A549 (cell line): ENCODE data around the gene JDP2. TPM values are rescaled to one million over a fixed set of nuclear protein-coding genes. Genes with fewer than 3 reads are reported as not detected.

Experiments
- ATAC-seq, 2 experiments: fragments of 200-7000 bp in 1 of 2; fragments of >200 bp in 1 of 2; cut with Nextera tagmentation in 1 of 2; cut with Tn5 transposase in 1 of 2; 3 replicates each; pipeline versions ENCODE4 v1.8.0 to v1.9.1; 2018 to 2020; ENCODE audit warnings: mild to moderate bottlenecking in 1 of 2, moderate library complexity in 1 of 2
- CTCF ChIA-PET: fragments of 300-600 bp; sonication (Branson Sonifier 250); formaldehyde crosslinking; extraction: SDS; loops from one replicate; lab custom pipeline; 2021; ENCODE audit warnings: antibody characterized with exemption, inconsistent platforms; lab: Yijun Ruan, JAX
- POLR2A ChIA-PET: fragments of 350-600 bp; formaldehyde crosslinking; extraction: SDS; loops from one replicate; lab custom pipeline; 2021; ENCODE audit warnings: antibody characterized with exemption, inconsistent platforms; lab: Yijun Ruan, JAX
- DNase-seq, 2 experiments: peaks; one replicate each; pipeline versions ENCODE4 v3.0.0 to v3.0.0-alpha.2; 2011 to 2016; ENCODE audit warnings: low read depth in 1 of 2, low spot score in 1 of 2
- FAIRE-seq: peaks from 2 replicates; lab custom pipeline; 2011; peaks lifted over from hg19 to GRCh38; lab: Jason Lieb, UNC
- H3K27ac ChIP-seq, 2 experiments: fragments of >200 bp; sonication (Bioruptor Twin); formaldehyde crosslinking; 3 replicates each; pipeline ENCODE4 v1.5.1; 2016 to 2017
- H3K4me1 ChIP-seq: fragments of >200 bp; sonication (Bioruptor Twin); formaldehyde crosslinking; 3 replicates; pipeline ENCODE4 v1.6.1; 2016
- H3K4me2 ChIP-seq: fragments of >200 bp; sonication (Bioruptor Twin); formaldehyde crosslinking; 3 replicates; pipeline ENCODE4 v1.6.1; 2016
- H3K4me3 ChIP-seq: fragments of >200 bp; sonication (Bioruptor Twin); formaldehyde crosslinking; 3 replicates; pipeline ENCODE4 v1.5.1; 2016
- H3K9me3 ChIP-seq: fragments of >200 bp; sonication (Bioruptor Twin); formaldehyde crosslinking; 3 replicates; pipeline ENCODE4 v1.6.1; 2016
- ATOH8 ChIP-seq: fragments of 250-450 bp; sonication (Bioruptor Pico); IDR thresholded peaks from 2 replicates; pipeline ENCODE4 v1.5.0; 2020; ENCODE audit warnings: low read depth, mild to moderate bottlenecking, moderate library complexity
- CBX8 ChIP-seq: fragments of 200-600 bp; sonication (generic); IDR thresholded peaks from 2 replicates; pipeline ENCODE4 v1.6.1; 2016
- E2F6 ChIP-seq: IDR thresholded peaks from 2 replicates; pipeline ENCODE4 v1.6.1; 2012; ENCODE audit warnings: low read depth, borderline replicate concordance
- EHF ChIP-seq: fragments of 250-450 bp; sonication (Bioruptor Pico); IDR thresholded peaks from 2 replicates; pipeline ENCODE4 v1.5.0; 2020; ENCODE audit warnings: mild to moderate bottlenecking
- EHMT2 ChIP-seq: fragments of 200-600 bp; sonication (generic); IDR thresholded peaks from 2 replicates; pipeline ENCODE4 v1.6.1; 2016; ENCODE audit warnings: antibody characterized with exemption, low read depth, mild to moderate bottlenecking, moderate library complexity
- ESRRA ChIP-seq: fragments of 150-350 bp; IDR thresholded peaks from 2 replicates; pipeline ENCODE4 v1.6.1; 2014; ENCODE audit warnings: mild to moderate bottlenecking, low read length, borderline replicate concordance
- FOSB ChIP-seq: fragments of 250-450 bp; sonication (Bioruptor Pico); IDR thresholded peaks from 2 replicates; pipeline ENCODE4 v1.5.0; 2020; ENCODE audit warnings: mild to moderate bottlenecking, moderate library complexity
- HDAC2 ChIP-seq: fragments of 200-600 bp; sonication (generic); IDR thresholded peaks from 2 replicates; pipeline ENCODE4 v1.6.1; 2016
- HEYL ChIP-seq: fragments of 250-450 bp; sonication (Bioruptor Pico); IDR thresholded peaks from 2 replicates; pipeline ENCODE4 v1.8.0; 2021; ENCODE audit warnings: mild to moderate bottlenecking, moderate library complexity
- JUNB ChIP-seq: fragments of >200 bp; sonication (Bioruptor Twin); formaldehyde crosslinking; IDR thresholded peaks from 2 replicates; pipeline ENCODE4 v1.6.1; 2016
- KDM1A ChIP-seq: fragments of 200-600 bp; sonication (generic); IDR thresholded peaks from 2 replicates; pipeline ENCODE4 v1.6.1; 2016; ENCODE audit warnings: low read depth, mild to moderate bottlenecking
- MYC ChIP-seq: IDR thresholded peaks from 2 replicates; pipeline ENCODE4 v1.6.1; 2012; ENCODE audit warnings: mild to moderate bottlenecking, inconsistent platforms, low read length, improper control_type of control experiment, borderline replicate concordance
- POLR2A ChIP-seq: IDR thresholded peaks from 2 replicates; pipeline ENCODE4 v1.6.1; 2012; ENCODE audit warnings: mild to moderate bottlenecking, low read length
- POLR2AphosphoS2 ChIP-seq: conservative IDR thresholded peaks from 2 replicates; pipeline ENCODE4 v1.6.1; 2012; ENCODE audit warnings: low read length, improper control_type of control experiment, inconsistent platforms
- RARB ChIP-seq: fragments of 250-450 bp; sonication (Bioruptor Pico); IDR thresholded peaks from 2 replicates; pipeline ENCODE4 v1.8.0; 2021; ENCODE audit warnings: mild to moderate bottlenecking, moderate library complexity
- RCOR1 ChIP-seq: fragments of 150-350 bp; IDR thresholded peaks from 2 replicates; pipeline ENCODE4 v1.6.1; 2014; ENCODE audit warnings: antibody characterized with exemption, low read length, low read depth
- RFX5 ChIP-seq: fragments of 450-650 bp; IDR thresholded peaks from 2 replicates; pipeline ENCODE4 v1.7.1; 2014; ENCODE audit warnings: antibody characterized with exemption, mild to moderate bottlenecking, moderate library complexity
- SREBF2 ChIP-seq: fragments of 450-650 bp; IDR thresholded peaks from 2 replicates; pipeline ENCODE4 v1.6.1; 2014; ENCODE audit warnings: mild to moderate bottlenecking, moderate library complexity
- TFCP2L1 ChIP-seq: fragments of 250-450 bp; sonication (Bioruptor Pico); IDR thresholded peaks from 2 replicates; pipeline ENCODE4 v1.5.0; 2021; ENCODE audit warnings: mild to moderate bottlenecking
- ZC3H11A ChIP-seq: fragments of 450-650 bp; IDR thresholded peaks from 2 replicates; pipeline ENCODE4 v1.6.1; 2014; ENCODE audit warnings: antibody characterized with exemption, mild to moderate bottlenecking
- ZNF302 ChIP-seq: fragments of 250-450 bp; sonication (Bioruptor Pico); IDR thresholded peaks from 2 replicates; pipeline ENCODE4 v1.9.0; 2021; ENCODE audit warnings: inconsistent platforms, mild to moderate bottlenecking, moderate library complexity
- ZSCAN20 ChIP-seq: fragments of 250-450 bp; sonication (Bioruptor Pico); IDR thresholded peaks from 2 replicates; pipeline ENCODE4 v1.8.0; 2022; ENCODE audit warnings: mild to moderate bottlenecking, moderate library complexity
- WGBS: methylation state at CpG from one replicate; pipeline ENCODE4 v1.1.6; 2017; ENCODE audit errors: missing lambda C conversion rate; 5-methylcytosine and 5-hydroxymethylcytosine counted together
- polyA plus RNA-seq, 4 experiments: library from polyadenylated mRNA; depleted of rRNA in 3 of 4; stranded (reverse); fragments of >200 nt; fragmentation: RNase III in 1 of 4; extraction: RNeasy Plus Mini Kit Qiagen cat#74134 plus additional on column Dnase treatment in 1 of 4; gene quantifications; 2 replicates in 3 of 4; 3 replicates in 1 of 4; pipeline ENCODE4 v1.2.3, GENCODE V29; 2011 to 2017

Gene JDP2
- polyA plus RNA-seq, 2 of the 4 experiments (the other 2 are of a cell fraction), result 22.4 to 31.2 TPM

GRCh38 chr14:75464626-75465025 lies 36.8 kb downstream of the JDP2 start:
- Histone ChIP-seq H3K9me3 (no peaks in the 10 kb centered on the region), H3K4me3 (no peak overlapping the region), H3K27ac (no peak overlapping the region), H3K4me1 (no peaks in the 10 kb centered on the region), H3K4me2 (no peak overlapping the region)
- WGBS, result 97% methylated on average over 5 of the region's 6 CpGs
- TF ChIP-seq POLR2A (no peak), FOSB (CRISPR knock-in tag) (no peak), KDM1A (no peak), MYC (no peak), EHMT2 (no peak), ZNF302 (CRISPR knock-in tag) (no peak)
- CTCF ChIA-PET, result interaction anchor here (4.0 kb wide), 1 partner anchor 24 kb away, joined by 17 read pairs; no protein-coding TSS in a partner anchor
- POLR2A ChIA-PET, result no interaction called here
- ATAC-seq (no peak), FAIRE-seq (no peak), DNase-seq (no peak)

- FAIRE-seq, result no peak
- Histone ChIP-seq H3K4me3 (no peak overlapping the region), H3K9me3 (no peaks in the 10 kb centered on the region), H3K4me1 (no peaks in the 10 kb centered on the region)
- ChIA-PET POLR2A (no interaction called here), CTCF (interaction anchor here (0.6 to 4.0 kb wide), 6 partner anchors 11 to 288 kb away, joined by 3 to 17 read pairs (median 4); no protein-coding TSS in a partner anchor)
- 91% methylated on average over 11 of the region's 11 CpGs for WGBS
- no peak for TF ChIP-seq RCOR1
- no peak for TF ChIP-seq RARB
- no peak for TF ChIP-seq POLR2AphosphoS2
- TF ChIP-seq ATOH8 (CRISPR knock-in tag), result no peak
- TF ChIP-seq HEYL (CRISPR knock-in tag), result no peak
- TF ChIP-seq RFX5, result no peak
- no peak for TF ChIP-seq EHF (CRISPR knock-in tag)
- TF ChIP-seq ESRRA, result no peak
- TF ChIP-seq, all 56 proteins: peak for 0
- Histone ChIP-seq H3K27ac (no peak overlapping the region), H3K4me2 (no peak overlapping the region)
- ATAC-seq (no peak), DNase-seq (no peak)
These were observed 39.9 kb downstream of the JDP2 start for GRCh38 chr14:75467763-75468162.

- no peak for TF ChIP-seq HEYL (CRISPR knock-in tag)
- no peak for TF ChIP-seq E2F6
- no peak for TF ChIP-seq RARB
- no peak for TF ChIP-seq ZSCAN20 (CRISPR knock-in tag)
- no peak for TF ChIP-seq TFCP2L1 (CRISPR knock-in tag)
- TF ChIP-seq, all 56 proteins: peak for 0
- no peak overlapping the region for H3K27ac ChIP-seq
- ChIA-PET CTCF (interaction anchor here (0.8 to 1.7 kb wide), 4 partner anchors 15 to 164 kb away, joined by 3 to 4 read pairs (median 4); no protein-coding TSS in a partner anchor), POLR2A (no interaction called here)
- H3K4me1 ChIP-seq, result no peaks in the 10 kb centered on the region
- no peak overlapping the region for H3K4me2 ChIP-seq
- FAIRE-seq (no peak), DNase-seq (no peak), ATAC-seq (no peak)
- H3K4me3 ChIP-seq, result no peak overlapping the region
- H3K9me3 ChIP-seq, result no peaks in the 10 kb centered on the region
- 94% methylated on average over 16 of the region's 16 CpGs for WGBS
These were observed 41.3 kb downstream of the JDP2 start for GRCh38 chr14:75469164-75469563.

- ChIA-PET POLR2A (no interaction called here), CTCF (interaction anchor here (0.8 to 2.0 kb wide), 5 partner anchors 14 to 165 kb away, joined by 3 to 13 read pairs (median 4); no protein-coding TSS in a partner anchor)
- DNase-seq (no peak), ATAC-seq (no peak), FAIRE-seq (no peak)
- no peak overlapping the region for H3K27ac ChIP-seq
- H3K9me3 ChIP-seq, result no peaks in the 10 kb centered on the region
- no peaks in the 10 kb centered on the region for H3K4me1 ChIP-seq
- H3K4me3 ChIP-seq, result no peak overlapping the region
- no peak overlapping the region for H3K4me2 ChIP-seq
- TF ChIP-seq JUNB (no peak), E2F6 (no peak), ZSCAN20 (CRISPR knock-in tag) (no peak), FOSB (CRISPR knock-in tag) (no peak), SREBF2 (no peak), HDAC2 (no peak), CBX8 (no peak), ZC3H11A (no peak), EHF (CRISPR knock-in tag) (no peak), RCOR1 (no peak)
- 91% methylated on average over 21 of the region's 25 CpGs for WGBS
These were observed 41.9 kb downstream of the JDP2 start for GRCh38 chr14:75469606-75470237.
